ENCODE data around the gene SPHK1.

SPHK1 gene

GRCh38 chr17:76435751-76436150 is 51.3 kb downstream of the SPHK1 start:
- Histone ChIP-seq H3K27ac (no peak overlapping the region), H3K4me3 (no peak overlapping the region)
- no peak for DNase-seq (ENCODE audit: low spot score)
- TF ChIP-seq, protein P1, sequence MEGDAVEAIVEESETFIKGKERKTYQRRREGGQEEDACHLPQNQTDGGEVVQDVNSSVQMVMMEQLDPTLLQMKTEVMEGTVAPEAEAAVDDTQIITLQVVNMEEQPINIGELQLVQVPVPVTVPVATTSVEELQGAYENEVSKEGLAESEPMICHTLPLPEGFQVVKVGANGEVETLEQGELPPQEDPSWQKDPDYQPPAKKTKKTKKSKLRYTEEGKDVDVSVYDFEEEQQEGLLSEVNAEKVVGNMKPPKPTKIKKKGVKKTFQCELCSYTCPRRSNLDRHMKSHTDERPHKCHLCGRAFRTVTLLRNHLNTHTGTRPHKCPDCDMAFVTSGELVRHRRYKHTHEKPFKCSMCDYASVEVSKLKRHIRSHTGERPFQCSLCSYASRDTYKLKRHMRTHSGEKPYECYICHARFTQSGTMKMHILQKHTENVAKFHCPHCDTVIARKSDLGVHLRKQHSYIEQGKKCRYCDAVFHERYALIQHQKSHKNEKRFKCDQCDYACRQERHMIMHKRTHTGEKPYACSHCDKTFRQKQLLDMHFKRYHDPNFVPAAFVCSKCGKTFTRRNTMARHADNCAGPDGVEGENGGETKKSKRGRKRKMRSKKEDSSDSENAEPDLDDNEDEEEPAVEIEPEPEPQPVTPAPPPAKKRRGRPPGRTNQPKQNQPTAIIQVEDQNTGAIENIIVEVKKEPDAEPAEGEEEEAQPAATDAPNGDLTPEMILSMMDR (IDR thresholded peaks at IDR 0.05): no peak
